Measurements from ENCODE around the gene PRKG1. TPM values are rescaled to one million over a fixed set of nuclear protein-coding genes. Genes with fewer than 3 reads are reported as not detected.
A peak's percentile ranks its signal among the peaks of the same experiment; 100 is the strongest.

Gene PRKG1
- total and polyA plus RNA-seq, 2 of the 4 experiments (the other 2 are of a cell fraction) = 3.5 to 18.3 TPM

DNA sequence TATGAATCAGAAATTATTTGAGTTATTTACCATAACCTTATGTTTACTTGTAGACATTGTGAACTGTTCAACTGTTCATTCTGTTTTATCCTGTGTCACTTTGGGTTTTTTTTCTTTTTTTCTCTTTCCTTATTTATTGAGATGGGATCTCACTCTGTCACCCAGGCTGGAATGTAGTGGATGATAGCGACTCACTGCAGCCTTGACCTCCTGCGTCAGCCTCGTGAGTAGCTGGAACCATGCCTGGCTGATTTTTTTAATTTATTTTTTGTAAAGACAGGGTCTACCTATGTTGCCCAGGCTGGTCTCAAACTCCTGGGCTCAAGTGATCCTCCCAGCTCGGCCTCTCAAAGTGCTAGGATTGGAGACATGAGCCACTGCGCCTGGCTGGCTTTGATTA is 528.0 kb downstream of the PRKG1 start:
- Histone ChIP-seq H3K4me1 (ENCODE audit: control insufficient read depth, insufficient read depth, low read length) (no peaks in the 10 kb centered on the region), H2BK15ac (ENCODE audit: low read depth, low read length) (no peak overlapping the region), H2AK9ac (replicated peaks; ENCODE audit: low read depth, low read length, poor library complexity) (no peak overlapping the region), H3K56ac (ENCODE audit: extremely low read depth, insufficient read depth, low read length) (no peak overlapping the region), H3K4me3 (ENCODE audit: insufficient read depth, low read depth, low read length) (no peak overlapping the region), H4K91ac (ENCODE audit: insufficient read depth, low read depth, low read length) (no peak overlapping the region), H2AFZ (replicated peaks; ENCODE audit: low read length, poor library complexity) (no peak overlapping the region), H2BK120ac (ENCODE audit: low read depth, low read length) (no peak overlapping the region), H3K36me3 (ENCODE audit: control insufficient read depth, insufficient read depth, low read length) (no peaks in the 10 kb centered on the region), H3K9me1 (ENCODE audit: insufficient read depth, low read length) (peaks cover 3% of the 10 kb centered on the region; the same call in 1 of the 2 replicates), H3K27me3 (ENCODE audit: control insufficient read depth, insufficient read depth, low read length) (no peaks in the 10 kb centered on the region), H3K23ac (ENCODE audit: low read depth, low read length) (no peak overlapping the region), H2BK5ac (ENCODE audit: low read depth, low read length, poor library complexity, severe bottlenecking) (no peak overlapping the region), H3K9me3 (ENCODE audit: control insufficient read depth, insufficient read depth, low read length) (no peaks in the 10 kb centered on the region), H4K5ac (ENCODE audit: low read depth, low read length) (no peak overlapping the region), H3K9ac (ENCODE audit: low read depth, low read length) (no peak overlapping the region), H2BK20ac (ENCODE audit: low read depth, low read length) (no peak overlapping the region), H3K27ac (ENCODE audit: insufficient read depth, low read length) (no peak overlapping the region), H3K18ac (ENCODE audit: low read depth, low read length) (no peak overlapping the region), H3K14ac (replicated peaks; ENCODE audit: low read depth, low read length) (no peak overlapping the region), H2AK5ac (ENCODE audit: low read depth, low read length) (no peak overlapping the region), H4K20me1 (ENCODE audit: insufficient read depth, low read length) (no peaks in the 10 kb centered on the region), H3K79me1 (ENCODE audit: low read depth in 1 of 2, low read length in 2 of 2) (peaks cover 0 to 6% of the 10 kb centered on the region in 2 experiments; a peak in 2 of 4 replicates), H3K4ac (ENCODE audit: low read depth, low read length) (no peak overlapping the region), H4K8ac (ENCODE audit: low read depth in 2 of 2, low read length in 2 of 2) (no peak overlapping the region), H3K4me2 (ENCODE audit: low read depth, low read length) (no peak overlapping the region)
- dilution Hi-C loops (cut with HindIII; ENCODE audit: low sequenced_read_pairs, unreplicated experiment) (no loop called here), intact Hi-C loops (cut with micrococcal nuclease) (no loop called here), in situ Hi-C loops (cut with MboI; ENCODE audit: low sequenced_read_pairs) (no loop called here)
- POLR2A ChIA-PET (ENCODE audit: unreplicated experiment) = no interaction called here
- WGBS, 2 experiments (ENCODE audit: extremely low coverage in 2 of 2, insufficient read length in 1 of 2) = no CpG with 5 or more reads among the region's 5 CpGs
- CTCF ChIA-PET = no interaction called here
- peak; percentile 44; the same call in 1 of the 2 replicates for ATAC-seq (ENCODE audit: low read depth)
- TF ChIP-seq MAZ (IDR thresholded peaks at IDR 0.05; ENCODE audit: borderline replicate concordance, low read depth, low read length) (no peak), BHLHE40 (IDR thresholded peaks at IDR 0.05; ENCODE audit: low read depth, low read length) (peak; percentile 96)
- no TSS peak for BruUV-seq (replicated peaks)
- DNase-seq = peak; percentile 61
